Measurements from ENCODE around the gene AASDH.

DNA sequence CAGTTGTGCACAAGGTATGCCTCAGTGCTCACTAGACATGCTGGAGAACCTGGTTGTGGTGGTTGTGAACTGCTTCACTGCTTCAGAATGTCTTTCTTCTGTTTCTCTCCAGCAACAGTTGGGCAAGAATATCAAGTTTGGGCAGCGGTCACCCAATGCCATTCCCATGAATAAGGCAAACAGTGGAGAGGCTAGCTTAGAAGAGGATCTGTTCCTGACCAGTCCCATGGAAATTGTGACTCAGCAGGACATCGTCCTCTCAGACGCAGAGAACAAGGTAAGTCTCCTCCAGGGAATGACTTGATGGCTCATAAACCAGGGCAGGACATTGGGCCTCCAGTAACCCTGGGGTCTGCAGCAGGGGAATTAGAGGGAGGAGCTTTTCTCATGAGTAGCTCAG is 79.9 kb downstream of the AASDH start:
- no peak for TF ChIP-seq GATA2 (IDR thresholded peaks at IDR 0.05; ENCODE audit: low read depth, low read length)
- TF ChIP-seq GATA3 (IDR thresholded peaks at IDR 0.05; ENCODE audit: low read depth, low read length) = no peak
